HG02623 (cell line): ENCODE results near the gene FAM171A1.
A peak's percentile ranks its signal among the peaks of the same experiment; 100 is the strongest.

ENCODE experiments used
- ATAC-seq: cut with Tn5 transposase; IDR thresholded peaks from one replicate; pipeline ENCODE4 v1.9.1; 2021; ENCODE audit warnings: moderate library complexity; ENCODE audit not compliant: unreplicated experiment

Gene FAM171A1

GRCh38 chr10:15374566-15374965 is 3.5 kb upstream of the FAM171A1 start:
- no peak for ATAC-seq

- no peak for ATAC-seq
Measured at GRCh38 chr10:15374156-15374555, 3.1 kb upstream of the FAM171A1 start.

- no peak for ATAC-seq
Measured at GRCh38 chr10:15373199-15373598, 2.1 kb upstream of the FAM171A1 start.

- ATAC-seq, result peak; percentile 25
Measured at GRCh38 chr10:15370212-15370855, 755 bp downstream of the FAM171A1 start.

GRCh38 chr10:15369256-15370211 is 1.6 kb downstream of the FAM171A1 start:
- no peak for ATAC-seq

- no peak for ATAC-seq
Measured at GRCh38 chr10:15368101-15368855, 2.8 kb downstream of the FAM171A1 start.

- ATAC-seq, result no peak
Measured at GRCh38 chr10:15367296-15368085, 3.6 kb downstream of the FAM171A1 start.

- no peak for ATAC-seq
Measured at GRCh38 chr10:15365692-15366091, 5.4 kb downstream of the FAM171A1 start.

GRCh38 chr10:15364001-15364400 is 7.1 kb downstream of the FAM171A1 start:
- no peak for ATAC-seq

GRCh38 chr10:15363031-15363430 is 8.1 kb downstream of the FAM171A1 start:
- ATAC-seq, result no peak

GRCh38 chr10:15361131-15361530 is 10.0 kb downstream of the FAM171A1 start:
- ATAC-seq, result no peak

GRCh38 chr10:15360566-15360965 is 10.5 kb downstream of the FAM171A1 start:
- ATAC-seq, result no peak

- ATAC-seq, result no peak
Measured at GRCh38 chr10:15353471-15354017, 17.5 kb downstream of the FAM171A1 start.

- ATAC-seq, result no peak
Measured at GRCh38 chr10:15352836-15353235, 18.3 kb downstream of the FAM171A1 start.

- no peak for ATAC-seq
Measured at GRCh38 chr10:15352201-15352600, 18.9 kb downstream of the FAM171A1 start.

- ATAC-seq, result no peak
Measured at GRCh38 chr10:15351099-15351820, 19.8 kb downstream of the FAM171A1 start.

GRCh38 chr10:15349112-15349511 is 22.0 kb downstream of the FAM171A1 start:
- no peak for ATAC-seq

- no peak for ATAC-seq
Measured at GRCh38 chr10:15348579-15348978, 22.5 kb downstream of the FAM171A1 start.

GRCh38 chr10:15347150-15347549 is 23.9 kb downstream of the FAM171A1 start:
- no peak for ATAC-seq
